Measurements from ENCODE around the gene WDR6. TPM values are rescaled to one million over a fixed set of nuclear protein-coding genes. Genes with fewer than 3 reads are reported as not detected.

Gene WDR6
- total and polyA plus RNA-seq, 9 of the 15 experiments (the other 6 are each of a cell fraction or from before 2014, with no cell fraction given), result 8.9 to 90.6 (median 44.7) TPM

DNA sequence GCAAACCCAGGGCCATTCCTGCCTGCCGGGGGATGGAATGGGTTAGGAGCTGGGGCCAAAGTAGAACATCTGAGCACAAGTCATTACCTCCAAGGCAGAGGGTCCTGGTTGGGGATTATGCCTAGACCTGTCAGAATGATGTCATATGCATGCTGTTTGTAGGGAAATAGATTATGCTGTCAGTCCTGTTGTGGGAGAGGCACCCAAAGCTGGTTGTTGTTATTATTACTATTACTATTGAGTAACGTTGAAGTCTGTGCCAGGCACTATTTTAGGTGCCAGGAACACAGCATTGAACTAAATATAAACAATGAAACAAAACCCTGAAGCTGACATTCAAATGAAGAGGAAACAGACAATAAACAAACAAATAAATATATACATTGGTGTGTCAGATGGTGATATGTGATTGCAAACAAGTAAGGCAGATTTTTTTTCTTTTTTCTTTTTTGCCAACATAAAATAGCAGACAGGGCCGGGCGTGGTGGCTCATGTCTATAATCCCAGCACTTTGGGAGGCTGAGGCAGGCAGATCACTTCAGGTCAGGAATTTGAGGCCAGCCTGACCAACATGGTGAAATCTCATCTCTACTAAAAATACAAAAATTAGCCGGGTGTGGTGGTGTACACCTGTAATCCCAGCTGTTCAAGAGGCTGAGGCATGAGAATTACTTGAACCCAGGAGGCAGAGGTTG lies 15.2 kb upstream of the WDR6 start (continued):
- TF ChIP-seq, protein P1, sequence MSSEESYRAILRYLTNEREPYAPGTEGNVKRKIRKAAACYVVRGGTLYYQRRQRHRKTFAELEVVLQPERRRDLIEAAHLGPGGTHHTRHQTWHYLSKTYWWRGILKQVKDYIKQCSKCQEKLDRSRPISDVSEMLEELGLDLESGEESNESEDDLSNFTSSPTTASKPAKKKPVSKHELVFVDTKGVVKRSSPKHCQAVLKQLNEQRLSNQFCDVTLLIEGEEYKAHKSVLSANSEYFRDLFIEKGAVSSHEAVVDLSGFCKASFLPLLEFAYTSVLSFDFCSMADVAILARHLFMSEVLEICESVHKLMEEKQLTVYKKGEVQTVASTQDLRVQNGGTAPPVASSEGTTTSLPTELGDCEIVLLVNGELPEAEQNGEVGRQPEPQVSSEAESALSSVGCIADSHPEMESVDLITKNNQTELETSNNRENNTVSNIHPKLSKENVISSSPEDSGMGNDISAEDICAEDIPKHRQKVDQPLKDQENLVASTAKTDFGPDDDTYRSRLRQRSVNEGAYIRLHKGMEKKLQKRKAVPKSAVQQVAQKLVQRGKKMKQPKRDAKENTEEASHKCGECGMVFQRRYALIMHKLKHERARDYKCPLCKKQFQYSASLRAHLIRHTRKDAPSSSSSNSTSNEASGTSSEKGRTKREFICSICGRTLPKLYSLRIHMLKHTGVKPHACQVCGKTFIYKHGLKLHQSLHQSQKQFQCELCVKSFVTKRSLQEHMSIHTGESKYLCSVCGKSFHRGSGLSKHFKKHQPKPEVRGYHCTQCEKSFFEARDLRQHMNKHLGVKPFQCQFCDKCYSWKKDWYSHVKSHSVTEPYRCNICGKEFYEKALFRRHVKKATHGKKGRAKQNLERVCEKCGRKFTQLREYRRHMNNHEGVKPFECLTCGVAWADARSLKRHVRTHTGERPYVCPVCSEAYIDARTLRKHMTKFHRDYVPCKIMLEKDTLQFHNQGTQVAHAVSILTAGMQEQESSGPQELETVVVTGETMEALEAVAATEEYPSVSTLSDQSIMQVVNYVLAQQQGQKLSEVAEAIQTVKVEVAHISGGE (CRISPR knock-in tag; IDR thresholded peaks at IDR 0.05), result no peak
- TF ChIP-seq HMGXB4 (CRISPR knock-in tag; IDR thresholded peaks at IDR 0.05) (no peak), CEBPZ (IDR thresholded peaks at IDR 0.05; ENCODE audit: borderline replicate concordance, low read depth, low read length) (no peak), NCOR1 (IDR thresholded peaks at IDR 0.05) (no peak)
